A673 (cell line): ENCODE data around the gene ZNF549.

Experiments
- CTCF ChIP-seq: fragments of 300-800, 200-600 bp; sonication (generic); conservative IDR thresholded peaks from 2 replicates; pipeline ENCODE4 v1.5.1; 2017; ENCODE audit warnings: low read depth, mild to moderate bottlenecking, antibody characterized with exemption, low read length, moderate library complexity, mixed read lengths
- EZH2 ChIP-seq: fragments of 200-600 bp; sonication (generic); IDR thresholded peaks from 2 replicates; pipeline ENCODE4 v1.6.1; 2017; ENCODE audit warnings: borderline replicate concordance, low read depth, mild to moderate bottlenecking, mixed read lengths, antibody characterized with exemption, low read length; ENCODE audit not compliant: poor library complexity, severe bottlenecking

- TF ChIP-seq EZH2 = no peak
- TF ChIP-seq CTCF = no peak
These were observed 39.5 kb downstream of the ZNF549 start for GRCh38 chr19:57566396-57567265.
